Kidney epithelial cell (primary cell): ENCODE measurements around the gene TRAPPC12. TPM values are rescaled to one million over a fixed set of nuclear protein-coding genes. Genes with fewer than 3 reads are reported as not detected.

ENCODE experiments used
- DNase-seq: peaks from one replicate; pipeline ENCODE4 v3.0.0-alpha.2; 2010; ENCODE audit warnings: low read depth
- H3K27me3 ChIP-seq: 2 replicates; pipeline ENCODE4 v1.6.0; 2011; ENCODE audit warnings: low read length; ENCODE audit not compliant: control insufficient read depth, insufficient read depth
- H3K36me3 ChIP-seq: 2 replicates; pipeline ENCODE4 v1.5.1; 2011; ENCODE audit warnings: low read length; ENCODE audit not compliant: control insufficient read depth, insufficient read depth
- H3K4me3 ChIP-seq: 2 replicates; pipeline ENCODE4 v1.5.1; 2011; ENCODE audit warnings: low read depth, mild to moderate bottlenecking, control low read depth, low read length
- CTCF ChIP-seq: IDR thresholded peaks from 2 replicates; pipeline ENCODE4 v1.5.1; 2011; ENCODE audit warnings: mild to moderate bottlenecking, moderate library complexity, low read length, control low read depth, inconsistent platforms; ENCODE audit not compliant: insufficient read depth, poor library complexity, severe bottlenecking
- total RNA-seq: library from RNA; depleted of rRNA; stranded (reverse); fragments of >200 nt; gene quantifications from 2 replicates; pipeline ENCODE4 v1.2.3, GENCODE V29; 2015

The TRAPPC12 gene
- total RNA-seq, 1 donor from 2014 or later = 47.7 TPM

- H3K4me3 ChIP-seq = no peak overlapping the region
- no peak for TF ChIP-seq CTCF
- no peak for DNase-seq
Measured at GRCh38 chr2:3340144-3340543, 39.4 kb upstream of the TRAPPC12 start.

DNA sequence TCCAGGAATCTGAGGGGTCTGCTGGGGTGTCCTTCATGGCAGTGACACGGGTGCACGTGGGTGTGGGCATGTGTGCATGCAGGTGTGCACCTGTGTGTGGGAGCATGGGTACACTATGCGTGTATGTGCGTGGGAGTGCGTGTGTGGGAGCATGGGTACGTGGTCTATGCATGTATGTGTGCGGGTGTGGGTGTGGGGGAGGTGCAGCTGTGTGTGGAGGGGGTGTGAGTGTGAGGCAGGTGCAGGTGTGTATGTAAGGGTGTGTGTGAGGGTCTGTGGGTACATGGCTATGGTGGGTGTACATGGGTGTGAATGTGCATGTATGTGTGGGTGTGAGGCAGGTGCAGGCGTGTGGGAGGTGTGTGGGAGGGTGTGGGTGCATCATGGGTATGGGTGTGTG is 38.2 kb upstream of the TRAPPC12 start:
- H3K36me3 ChIP-seq = no peaks in the 10 kb centered on the region
- H3K27me3 ChIP-seq = no peaks in the 10 kb centered on the region
- H3K4me3 ChIP-seq = no peak overlapping the region
- DNase-seq = no peak
- no peak for TF ChIP-seq CTCF

More at GRCh38 chr2:3340144-3340543, 39.4 kb upstream of the TRAPPC12 start:
- Histone ChIP-seq H3K36me3 (no peaks in the 10 kb centered on the region), H3K27me3 (no peaks in the 10 kb centered on the region)

- TF ChIP-seq CTCF = no peak
- DNase-seq = no peak
- Histone ChIP-seq H3K27me3 (no peaks in the 10 kb centered on the region), H3K36me3 (no peaks in the 10 kb centered on the region), H3K4me3 (no peak overlapping the region)
Measured at GRCh38 chr2:3342324-3342723, 37.2 kb upstream of the TRAPPC12 start.

- H3K36me3 ChIP-seq = no peaks in the 10 kb centered on the region
- no peak for TF ChIP-seq CTCF
- DNase-seq = no peak
- no peak overlapping the region for H3K4me3 ChIP-seq
- no peaks in the 10 kb centered on the region for H3K27me3 ChIP-seq
Measured at GRCh38 chr2:3343012-3343411, 36.5 kb upstream of the TRAPPC12 start.

GRCh38 chr2:3344897-3345296 is 34.6 kb upstream of the TRAPPC12 start:
- no peaks in the 10 kb centered on the region for H3K36me3 ChIP-seq
- DNase-seq = no peak
- no peak overlapping the region for H3K4me3 ChIP-seq
- no peaks in the 10 kb centered on the region for H3K27me3 ChIP-seq
- no peak for TF ChIP-seq CTCF

- Histone ChIP-seq H3K4me3 (no peak overlapping the region), H3K36me3 (no peaks in the 10 kb centered on the region), H3K27me3 (no peaks in the 10 kb centered on the region)
- TF ChIP-seq CTCF = no peak
- no peak for DNase-seq
Measured at GRCh38 chr2:3345621-3346020, 33.9 kb upstream of the TRAPPC12 start.
